Measurements from ENCODE around the gene CCDC81.

CCDC81 gene

GRCh38 chr11:86468169-86468568 is 93.5 kb downstream of the CCDC81 start:
- TF ChIP-seq CTCF (IDR thresholded peaks at IDR 0.05; ENCODE audit: low read depth, low read length, poor library complexity, severe bottlenecking) (no peak), EZH2phosphoT487 (IDR thresholded peaks at IDR 0.05; ENCODE audit: borderline replicate concordance, low read length) (no peak)
- no peaks in the 10 kb centered on the region for H3K79me2 ChIP-seq (ENCODE audit: control insufficient read depth, low read length)
- no peaks in the 10 kb centered on the region for H3K9me2 ChIP-seq (replicated peaks; ENCODE audit: control insufficient read depth, low read length)
- H3F3A ChIP-seq (ENCODE audit: control insufficient read depth, insufficient read depth): no peaks in the 10 kb centered on the region
- H3K27me3 ChIP-seq (ENCODE audit: control insufficient read depth, low read length): no peaks in the 10 kb centered on the region
- H3K4me3 ChIP-seq (ENCODE audit: low read length): no peak overlapping the region
- no peaks in the 10 kb centered on the region for H3K9me3 ChIP-seq (ENCODE audit: control insufficient read depth, insufficient read depth, low read length)
- no peaks in the 10 kb centered on the region for H3K4me1 ChIP-seq (ENCODE audit: control insufficient read depth, low read length)
- no peak overlapping the region for H3K4me2 ChIP-seq (ENCODE audit: low read length)
- H3K36me3 ChIP-seq (ENCODE audit: control insufficient read depth, low read length): no peaks in the 10 kb centered on the region
- H3K27ac ChIP-seq (ENCODE audit: low read depth, low read length): no peak overlapping the region
- no peaks in the 10 kb centered on the region for H4K20me1 ChIP-seq (ENCODE audit: control insufficient read depth, insufficient read depth, low read depth, low read length)

- Histone ChIP-seq H4K20me1 (ENCODE audit: control insufficient read depth, insufficient read depth, low read depth, low read length) (no peaks in the 10 kb centered on the region), H3K4me2 (ENCODE audit: low read length) (no peak overlapping the region), H3K9me3 (ENCODE audit: control insufficient read depth, insufficient read depth, low read length) (no peaks in the 10 kb centered on the region), H3K27ac (ENCODE audit: low read depth, low read length) (no peak overlapping the region), H3K9me2 (replicated peaks; ENCODE audit: control insufficient read depth, low read length) (no peaks in the 10 kb centered on the region), H3K79me2 (ENCODE audit: control insufficient read depth, low read length) (no peaks in the 10 kb centered on the region), H3K27me3 (ENCODE audit: control insufficient read depth, low read length) (no peaks in the 10 kb centered on the region), H3F3A (ENCODE audit: control insufficient read depth, insufficient read depth) (no peaks in the 10 kb centered on the region), H3K4me1 (ENCODE audit: control insufficient read depth, low read length) (no peaks in the 10 kb centered on the region), H3K36me3 (ENCODE audit: control insufficient read depth, low read length) (no peaks in the 10 kb centered on the region), H3K4me3 (ENCODE audit: low read length) (no peak overlapping the region)
- no peak for TF ChIP-seq CTCF (IDR thresholded peaks at IDR 0.05; ENCODE audit: low read depth, low read length, poor library complexity, severe bottlenecking)
- TF ChIP-seq EZH2phosphoT487 (IDR thresholded peaks at IDR 0.05; ENCODE audit: borderline replicate concordance, low read length): no peak
Observed at GRCh38 chr11:86469491-86470388, 95.1 kb downstream of the CCDC81 start.
